Heart right ventricle (tissue), 16 donors: Measurements from ENCODE around the gene SLC1A2. TPM values are rescaled to one million over a fixed set of nuclear protein-coding genes. Genes with fewer than 3 reads are reported as not detected.

Source experiments
- ATAC-seq, 8 donors: fragments of 200-7000 bp; cut with Tn5 transposase; one replicate each; pipeline ENCODE4 v1.9.1; 2020; ENCODE audit warnings: mild to moderate bottlenecking in 8 of 8, moderate library complexity in 8 of 8, moderate number of reproducible peaks in 1 of 8
- DNase-seq, 2 donors: peaks; one replicate each; pipeline ENCODE4 v3.0.0-alpha.2; 2020
- H3K27ac ChIP-seq, 10 donors: fragments of 200-600 bp; sonication (generic) in 2 of 10; one replicate each; pipeline versions ENCODE4 v1.5.0 to v1.8.0; 2020 to 2022; ENCODE audit warnings: mild to moderate bottlenecking in 3 of 10
- H3K27me3 ChIP-seq, 7 donors: fragments of 200-600 bp; one replicate each; pipeline ENCODE4 v1.8.0; 2021 to 2022; ENCODE audit warnings: mild to moderate bottlenecking in 2 of 7
- H3K36me3 ChIP-seq, 9 donors: fragments of 200-600 bp; sonication (generic) in 1 of 9; one replicate each; pipeline versions ENCODE4 v1.5.0 to v1.8.0; 2020 to 2022; ENCODE audit warnings: mild to moderate bottlenecking in 2 of 9
- H3K4me1 ChIP-seq, 9 donors: fragments of 200-600 bp; sonication (generic) in 1 of 9; one replicate each; pipeline versions ENCODE4 v1.5.0 to v1.8.0; 2020 to 2022; ENCODE audit warnings: mild to moderate bottlenecking in 4 of 9
- H3K4me3 ChIP-seq, 10 donors: fragments of 200-600 bp; sonication (generic) in 2 of 10; one replicate each; pipeline versions ENCODE4 v1.5.0 to v1.8.0; 2020 to 2022; ENCODE audit warnings: mild to moderate bottlenecking in 7 of 10, moderate library complexity in 2 of 10
- H3K9me3 ChIP-seq, 11 donors: fragments of 200-600 bp in 10 of 11; sonication (generic) in 2 of 11; one replicate each; pipeline versions ENCODE4 v1.5.0 to v1.8.0; 2013 to 2022; ENCODE audit warnings: mild to moderate bottlenecking in 2 of 11, control low read depth in 1 of 11, moderate library complexity in 1 of 11
- CTCF ChIP-seq, 9 donors: fragments of 200-600 bp; sonication (generic) in 2 of 9; IDR thresholded peaks; one replicate each; pipeline versions ENCODE4 v1.5.0 to v1.8.0; 2021 to 2022; ENCODE audit warnings: antibody characterized with exemption in 9 of 9, mild to moderate bottlenecking in 5 of 9, moderate library complexity in 1 of 9
- WGBS, 2 donors: extraction: QIAGEN DNeasy Blood & Tissue Kit; methylation state at CpG; one replicate each; pipeline ENCODE4 v1.1.7; 2013; ENCODE audit warnings: inconsistent platforms in 1 of 2; 5-methylcytosine and 5-hydroxymethylcytosine counted together
- intact Hi-C, 10 donors: fragments of 100-400 bp; cut with DNase I; formaldehyde crosslinking; loops; one replicate each; pipeline versions ENCODE4 v1.11.1 to v1.14.2; 2022
- polyA plus RNA-seq, 2 donors: library from polyadenylated mRNA; stranded (reverse); fragments of 200-250 nt; gene quantifications; one replicate each; pipeline ENCODE4 v1.2.3, GENCODE V29; 2013
- total RNA-seq, 10 donors: library from RNA; stranded (reverse); fragmentation: NEBNext Ultra II Directional in 3 of 10; extraction: Animal tissue kit (Norgen Biotek cat#: 25700) in 3 of 10; gene quantifications; one replicate each; pipeline versions ENCODE4 v1.2.1 to v1.2.4, GENCODE V29; 2021 to 2023
- donor health status: Arrhythmogenic right ventricular cardiomyopathy.
- donor health status: ischemic (EF 13 %, LVEDD 7.1; RV severe dilation, severe dysfunction).
- donor health status: healthy with polysubstance abuse.
- donor health status: DM: no; HTN: yes; CAD: no.
- donor health status: DM: no; HTN: no; CAD: no.
- donor health status: ischemic (EF 25% LVEDD 6.9; RV normal size, moderate dysfunction).
- donor health status: ischemic (EF 25% LVEDD 5.7; RV mildly dilated, moderate dysfunction).
- donor health status: healthy.
- donor health status: DM: yes; HTN: yes; CAD: no.
- donor health status: Ischemic cardiomyopathy.
- donor health status: ischemic (EF 35%, LVEDD 5.7; RV mildly dilated, moderate dysfunction).
- donor health status: nonischemic (EF 11% LVEDD 7.7; RV severe dilation, severe dysfunction).
- donor health status: DM: yes; HTN: yes; CAD: no.
- donor health status: PGD.
- donor health status: ischemic (EF 29% LVEDD 5.4; RV normal size, mild dysfunction).
- donor health status: nonischemic (EF 23%, LVEDD 6.1; RV moderate dilation, normal function).

The SLC1A2 gene
- total and polyA plus RNA-seq, 12 donors = 0.29 to 25.8 (median 3.4) TPM

DNA sequence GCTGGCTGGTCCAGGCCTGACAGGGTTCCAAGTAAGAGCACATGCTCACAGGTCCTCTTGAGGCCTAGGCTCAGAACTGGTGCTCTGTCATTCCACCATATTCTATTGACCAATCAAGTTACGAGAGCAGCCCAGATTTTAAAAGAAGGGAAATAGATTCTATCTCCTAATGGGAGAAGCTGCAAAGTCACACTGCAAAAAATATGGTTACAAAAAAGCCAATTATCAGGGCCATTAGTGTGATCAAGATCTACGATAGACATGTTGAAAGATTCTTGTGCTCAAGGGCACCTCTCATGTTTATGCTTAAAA is 184.2 kb downstream of the SLC1A2 start:
- ATAC-seq (no peak), DNase-seq (no peak)
- Histone ChIP-seq H3K4me1 (peaks cover 0 to 43% (median 0%) of the 10 kb centered on the region in 9 donors), H3K27ac (no peak overlapping the region), H3K9me3 (peaks cover 0 to 22% (median 4%) of the 10 kb centered on the region in 11 donors), H3K36me3 (peaks cover 0 to 21% (median 0%) of the 10 kb centered on the region in 9 donors), H3K4me3 (no peak overlapping the region), H3K27me3 (no peaks in the 10 kb centered on the region)
- no peak for TF ChIP-seq CTCF (IDR thresholded peaks at IDR 0.05)
- 95 to 98% methylated on average over 2 of the region's 2 CpGs for WGBS, 2 donors
- intact Hi-C loops = loop anchor here in 8 of 10 donors (5.0 to 10.0 kb wide), 7 partner anchors 150 to 310 kb away; no protein-coding TSS in a partner anchor

- no peak overlapping the region for H3K4me3 ChIP-seq
- no peak for DNase-seq
- ATAC-seq = no peak
- intact Hi-C loops = loop anchor here in 8 of 10 donors (5.0 to 10.0 kb wide), 7 partner anchors 150 to 310 kb away; no protein-coding TSS in a partner anchor
- H3K27ac ChIP-seq = peak overlapping the region in 1 of 10 donors; percentile 27
- TF ChIP-seq CTCF (IDR thresholded peaks at IDR 0.05) = no peak
- 91 to 92% methylated on average over 3 of the region's 3 CpGs for WGBS, 2 donors
- H3K4me1 ChIP-seq = peaks cover 0 to 41% (median 0%) of the 10 kb centered on the region in 9 donors
- H3K27me3 ChIP-seq = no peaks in the 10 kb centered on the region
- H3K36me3 ChIP-seq = peaks cover 0 to 26% (median 4%) of the 10 kb centered on the region in 9 donors
- peaks cover 0 to 22% (median 4%) of the 10 kb centered on the region in 11 donors for H3K9me3 ChIP-seq
These were observed 184.8 kb downstream of the SLC1A2 start for GRCh38 chr11:35234460-35235156.

DNA sequence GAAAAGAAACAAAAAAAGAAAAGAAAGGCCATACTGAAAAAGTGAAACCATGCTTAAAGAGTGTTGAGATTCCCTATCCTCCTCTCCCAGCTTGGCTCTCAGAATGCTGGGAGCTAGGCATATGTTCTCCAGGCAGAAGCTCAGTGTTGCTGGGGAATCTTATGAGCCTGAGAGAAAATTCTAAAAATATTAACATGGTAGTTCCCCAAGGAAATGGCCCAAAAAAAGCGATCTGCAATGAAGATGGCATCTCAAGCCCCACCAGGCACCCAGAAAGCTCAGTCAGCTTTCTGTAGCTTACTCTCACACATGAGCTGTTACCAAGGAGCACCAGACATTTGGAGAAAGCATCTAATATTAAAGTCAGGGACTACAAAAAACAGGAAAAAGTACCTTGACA is 185.8 kb downstream of the SLC1A2 start:
- H3K36me3 ChIP-seq = peaks cover 0 to 37% (median 5%) of the 10 kb centered on the region in 9 donors
- peaks cover 0 to 22% (median 4%) of the 10 kb centered on the region in 11 donors for H3K9me3 ChIP-seq
- H3K4me3 ChIP-seq = no peak overlapping the region
- DNase-seq (no peak), ATAC-seq (no peak)
- TF ChIP-seq CTCF (IDR thresholded peaks at IDR 0.05) = no peak
- 84 to 85% methylated on average over 1 of the region's 1 CpG for WGBS, 2 donors
- intact Hi-C loops = loop anchor here in 5 of 10 donors (5.0 to 10.0 kb wide), 4 partner anchors 151 to 309 kb away; no protein-coding TSS in a partner anchor
- peaks cover 0 to 31% (median 0%) of the 10 kb centered on the region in 9 donors for H3K4me1 ChIP-seq
- no peaks in the 10 kb centered on the region for H3K27me3 ChIP-seq
- H3K27ac ChIP-seq = peak overlapping the region in 1 of 10 donors; percentile 27

- Histone ChIP-seq H3K27ac (peak overlapping the region in 1 of 10 donors; percentile 27), H3K4me1 (peaks cover 0 to 26% (median 0%) of the 10 kb centered on the region in 9 donors), H3K9me3 (peaks cover 0 to 22% (median 4%) of the 10 kb centered on the region in 11 donors), H3K4me3 (no peak overlapping the region), H3K36me3 (peaks cover 0 to 43% (median 5%) of the 10 kb centered on the region in 9 donors), H3K27me3 (no peaks in the 10 kb centered on the region)
- ATAC-seq (no peak), DNase-seq (no peak)
- TF ChIP-seq CTCF (IDR thresholded peaks at IDR 0.05) = no peak
- 90 to 96% methylated on average over 4 of the region's 4 CpGs for WGBS, 2 donors
- intact Hi-C loops = loop anchor here in 5 of 10 donors (5.0 to 10.0 kb wide), 4 partner anchors 152 to 308 kb away; no protein-coding TSS in a partner anchor
These were observed 186.4 kb downstream of the SLC1A2 start for GRCh38 chr11:35232891-35233330.
